CD4-positive, alpha-beta T cell (primary cell): ENCODE results near the gene MTERF4. TPM values are rescaled to one million over a fixed set of nuclear protein-coding genes. Genes with fewer than 3 reads are reported as not detected.

Source experiments
- ATAC-seq: fragments of 200-7000 bp; cut with Tn5 transposase; one replicate; pipeline ENCODE4 v1.10.0; 2022; ENCODE audit warnings: mild to moderate bottlenecking; ENCODE audit not compliant: poor library complexity
- CTCF ChIA-PET: fragments of 350-600 bp; sonication (Branson Sonifier 250); formaldehyde crosslinking; loops from one replicate; lab custom pipeline; 2021; ENCODE audit warnings: antibody characterized with exemption, inconsistent platforms; lab: Charles Lee
- POLR2A ChIA-PET: fragments of 350-600 bp; sonication (Branson Sonifier 250); formaldehyde crosslinking; loops from one replicate; lab custom pipeline; 2021; ENCODE audit warnings: antibody characterized with exemption, inconsistent platforms; lab: Charles Lee
- DNase-seq, 14 experiments: peaks; one replicate each; pipeline ENCODE4 v3.0.0-alpha.2; 2013 to 2020; ENCODE audit warnings: mixed read lengths in 2 of 14
- H3K27ac ChIP-seq, 2 donors: one replicate each; pipeline versions ENCODE4 v1.5.1 to v1.7.0; 2013; ENCODE audit warnings: low read length in 2 of 2, low read depth in 1 of 2, mild to moderate bottlenecking in 1 of 2
- H3K27me3 ChIP-seq, 2 experiments: 1 replicate in 1 of 2; 2 replicates in 1 of 2; pipeline versions ENCODE4 v1.6.1 to v1.7.0; 2013; ENCODE audit warnings: low read length in 2 of 2, control low read depth in 1 of 2, mild to moderate bottlenecking in 1 of 2, moderate library complexity in 1 of 2; ENCODE audit not compliant: insufficient read depth in 2 of 2, control insufficient read depth in 1 of 2
- H3K36me3 ChIP-seq: one replicate; pipeline ENCODE4 v1.6.1; 2013; ENCODE audit warnings: low read length, control low read depth; ENCODE audit not compliant: insufficient read depth
- H3K4me1 ChIP-seq: one replicate; pipeline ENCODE4 v1.6.1; 2013; ENCODE audit warnings: low read length, control low read depth; ENCODE audit not compliant: insufficient read depth
- H3K4me3 ChIP-seq: one replicate; pipeline ENCODE4 v1.5.1; 2013; ENCODE audit warnings: mild to moderate bottlenecking, low read length, moderate library complexity
- H3K9me3 ChIP-seq, 2 experiments: 1 replicate in 1 of 2; 2 replicates in 1 of 2; pipeline versions ENCODE4 v1.6.1 to v1.7.0; 2013; ENCODE audit warnings: low read length in 2 of 2, mild to moderate bottlenecking in 2 of 2, control low read depth in 1 of 2, moderate library complexity in 1 of 2; ENCODE audit not compliant: control insufficient read depth in 1 of 2, insufficient read depth in 1 of 2
- H3K27ac Mint-ChIP-seq: one replicate; pipeline ENCODE4 v1.8.0; 2020; ENCODE audit warnings: mixed read lengths
- H3K27me3 Mint-ChIP-seq: one replicate; pipeline ENCODE4 v1.8.0; 2021; ENCODE audit warnings: mixed read lengths
- H3K36me3 Mint-ChIP-seq: one replicate; pipeline ENCODE4 v1.8.0; 2021; ENCODE audit warnings: low read depth, mixed read lengths
- H3K4me1 Mint-ChIP-seq: one replicate; pipeline ENCODE4 v1.8.0; 2021; ENCODE audit warnings: low read depth, mixed read lengths
- H3K4me3 Mint-ChIP-seq: one replicate; pipeline ENCODE4 v1.8.0; 2020; ENCODE audit warnings: mild to moderate bottlenecking, mixed read lengths
- H3K9me3 Mint-ChIP-seq: one replicate; pipeline ENCODE4 v1.8.0; 2020; ENCODE audit warnings: mixed read lengths
- CTCF ChIP-seq: fragments of 200-600 bp; IDR thresholded peaks from one replicate; pipeline ENCODE4 v1.8.0; 2022; ENCODE audit warnings: antibody characterized with exemption, mild to moderate bottlenecking
- intact Hi-C, 2 experiments: fragments of 100-400 bp; cut with DNase I in 1 of 2; cut with micrococcal nuclease in 1 of 2; formaldehyde crosslinking; loops; one replicate each; pipeline versions ENCODE4 v1.15.1 to v1.9.0; 2023 to 2025; cut with DNase I, micrococcal nuclease
- total RNA-seq, 174 experiments: library from RNA in 2 of 174; stranded (reverse) in 2 of 174; gene quantifications; one replicate each; pipeline ENCODE4 v1.2.3 and lab custom pipeline; 2021 to 2026

Gene MTERF4
- total RNA-seq, 2 experiments from 2014 or later, result 84.0 to 87.5 TPM

- POLR2A ChIA-PET, result interaction anchor here (1.5 kb wide), 1 partner anchor 27 kb away, joined by 3 read pairs; no protein-coding TSS in a partner anchor
- peaks cover 68% of the 10 kb centered on the region for H3K36me3 Mint-ChIP-seq
- peaks cover 60% of the 10 kb centered on the region for H3K36me3 ChIP-seq
Observed at GRCh38 chr2:241135737-241136136, 33.6 kb upstream of the MTERF4 start.

GRCh38 chr2:241134711-241135110 is 32.6 kb upstream of the MTERF4 start:
- no peak overlapping the region for H3K27ac ChIP-seq
- no peak for ATAC-seq
- H3K27ac Mint-ChIP-seq, result no peak overlapping the region
- no peak overlapping the region for H3K4me3 Mint-ChIP-seq
- ChIA-PET CTCF (no interaction called here), POLR2A (no interaction called here)
- DNase-seq, result no peak
- H3K36me3 ChIP-seq, result peaks cover 53% of the 10 kb centered on the region
- H3K4me1 Mint-ChIP-seq, result no peaks in the 10 kb centered on the region
- peaks cover 69% of the 10 kb centered on the region for H3K36me3 Mint-ChIP-seq
- no peak overlapping the region for H3K4me3 ChIP-seq
- no peak for TF ChIP-seq CTCF
- no peaks in the 10 kb centered on the region for H3K4me1 ChIP-seq
- intact Hi-C loops, result no loop called here
- no peaks in the 10 kb centered on the region for H3K27me3 ChIP-seq
- no peaks in the 10 kb centered on the region for H3K27me3 Mint-ChIP-seq
- no peaks in the 10 kb centered on the region for H3K9me3 ChIP-seq
- no peaks in the 10 kb centered on the region for H3K9me3 Mint-ChIP-seq

More at GRCh38 chr2:241135737-241136136, 33.6 kb upstream of the MTERF4 start:
- H3K4me3 ChIP-seq, result no peak overlapping the region
- Mint-ChIP-seq H3K27ac (no peak overlapping the region), H3K27me3 (no peaks in the 10 kb centered on the region), H3K4me1 (no peaks in the 10 kb centered on the region), H3K4me3 (no peak overlapping the region), H3K9me3 (no peaks in the 10 kb centered on the region)
- H3K27me3 ChIP-seq, result no peaks in the 10 kb centered on the region
- H3K9me3 ChIP-seq, result no peaks in the 10 kb centered on the region
- no peaks in the 10 kb centered on the region for H3K4me1 ChIP-seq
- ATAC-seq (no peak), DNase-seq (no peak)
- CTCF ChIA-PET, result no interaction called here
- intact Hi-C loops, result no loop called here
- TF ChIP-seq CTCF, result no peak
- H3K27ac ChIP-seq, result no peak overlapping the region

GRCh38 chr2:241133436-241133820 is 31.3 kb upstream of the MTERF4 start:
- no peaks in the 10 kb centered on the region for H3K27me3 Mint-ChIP-seq
- peaks cover 58% of the 10 kb centered on the region for H3K36me3 Mint-ChIP-seq
- H3K27me3 ChIP-seq, result no peaks in the 10 kb centered on the region
- ChIA-PET POLR2A (no interaction called here), CTCF (no interaction called here)
- H3K9me3 ChIP-seq, result no peaks in the 10 kb centered on the region
- no peak for TF ChIP-seq CTCF
- peaks cover 46% of the 10 kb centered on the region for H3K36me3 ChIP-seq
- no peak overlapping the region for H3K27ac Mint-ChIP-seq
- intact Hi-C loops, result no loop called here
- ATAC-seq, result no peak
- no peaks in the 10 kb centered on the region for H3K9me3 Mint-ChIP-seq
- no peak overlapping the region for H3K4me3 Mint-ChIP-seq
- DNase-seq, result no peak
- no peak overlapping the region for H3K27ac ChIP-seq
- H3K4me3 ChIP-seq, result no peak overlapping the region
- H3K4me1 Mint-ChIP-seq, result no peaks in the 10 kb centered on the region
- peaks cover 9% of the 10 kb centered on the region for H3K4me1 ChIP-seq
